ENCODE measurements around the gene SDK1. TPM values are rescaled to one million over a fixed set of nuclear protein-coding genes. Genes with fewer than 3 reads are reported as not detected.

SDK1 gene
- total RNA-seq, 4 donors from 2014 or later = 2.0 to 9.3 (median 3.8) TPM

DNA sequence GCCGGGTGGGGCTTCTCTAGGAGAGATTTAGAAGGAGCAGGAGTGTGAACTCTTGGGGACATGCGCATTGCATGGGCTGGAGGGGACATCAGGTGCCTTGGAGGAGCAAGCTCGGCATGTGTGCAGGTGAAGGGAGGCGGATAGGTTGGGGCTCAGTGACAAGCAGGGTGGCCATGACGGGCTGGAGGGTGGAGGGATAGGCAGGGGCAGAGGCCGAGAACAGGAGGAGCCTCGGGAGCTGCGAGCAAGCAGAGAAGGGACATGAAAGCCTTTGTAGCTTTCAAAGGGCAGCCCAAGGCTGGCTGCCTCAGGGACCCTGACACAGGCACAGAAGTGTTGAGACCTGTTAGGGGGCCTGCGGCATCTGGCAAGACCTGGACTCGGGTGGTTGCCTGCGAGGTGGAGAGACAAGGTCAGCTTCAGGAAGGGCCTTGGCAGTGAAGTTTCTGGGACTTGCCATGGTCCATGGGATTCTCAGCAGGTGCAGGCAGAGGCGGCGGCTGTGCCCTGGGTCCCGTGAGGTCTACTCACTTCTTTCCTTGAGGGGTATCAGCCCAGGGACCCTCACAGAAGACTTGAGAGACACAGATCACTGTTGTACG is 664.8 kb downstream of the SDK1 start:
- Histone ChIP-seq H3K4me1 (no peaks in the 10 kb centered on the region), H3K27me3 (no peaks in the 10 kb centered on the region), H3K27ac (no peak overlapping the region), H3K36me3 (no peaks in the 10 kb centered on the region), H3K9me3 (no peaks in the 10 kb centered on the region), H3K4me3 (no peak overlapping the region)
- DNase-seq = no peak
- 74 to 86% methylated on average over 11 of the region's 15 CpGs for WGBS, 2 donors
- intact Hi-C loops (cut with DNase I) = no loop called here
- TF ChIP-seq CTCF (IDR thresholded peaks at IDR 0.05) = no peak

DNA sequence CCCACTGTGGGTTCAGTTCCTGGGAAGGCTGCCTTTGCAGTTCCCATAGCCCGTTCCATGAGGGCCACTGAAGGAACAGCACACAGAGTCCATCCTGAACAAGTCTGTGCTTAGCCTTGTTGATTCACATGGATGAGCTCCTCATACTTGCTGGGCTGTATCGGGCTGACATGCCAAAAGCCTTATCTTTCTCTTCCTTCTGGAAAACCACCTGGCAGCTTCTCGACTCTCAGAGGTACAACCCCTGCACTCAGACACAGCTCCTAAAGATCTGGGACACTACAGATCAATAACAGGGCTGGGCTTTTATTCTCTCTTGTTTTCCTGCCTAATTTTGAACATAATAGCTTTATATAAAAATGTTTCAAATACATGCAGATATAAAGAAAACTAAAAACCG is 667.2 kb downstream of the SDK1 start:
- Histone ChIP-seq H3K4me1 (no peaks in the 10 kb centered on the region), H3K4me3 (no peak overlapping the region), H3K9me3 (no peaks in the 10 kb centered on the region), H3K27ac (no peak overlapping the region), H3K27me3 (no peaks in the 10 kb centered on the region), H3K36me3 (no peaks in the 10 kb centered on the region)
- WGBS, 2 donors = 42 to 56% methylated on average over 4 of the region's 4 CpGs
- intact Hi-C loops (cut with DNase I) = no loop called here
- TF ChIP-seq CTCF (IDR thresholded peaks at IDR 0.05) (no peak), POLR2A (IDR thresholded peaks at IDR 0.05) (no peak)
- DNase-seq = no peak

DNA sequence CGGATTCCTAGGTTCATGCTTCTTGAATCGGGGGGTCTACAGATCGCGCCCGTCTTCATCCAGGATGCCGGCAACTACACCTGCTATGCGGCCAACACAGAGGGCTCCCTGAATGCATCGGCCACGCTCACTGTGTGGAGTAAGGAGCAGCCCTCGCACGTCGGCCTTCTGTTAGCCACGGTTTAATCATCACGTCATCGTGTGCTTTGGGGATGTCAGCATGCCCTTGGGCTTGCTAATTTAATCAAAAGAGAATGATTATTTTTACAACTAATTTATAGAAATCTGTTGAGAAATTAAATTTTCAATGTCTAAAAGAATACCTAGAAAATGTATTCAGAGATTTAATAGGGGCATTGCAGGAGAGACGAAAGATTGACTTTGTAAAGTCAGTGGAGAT is 668.2 kb downstream of the SDK1 start:
- Histone ChIP-seq H3K9me3 (no peaks in the 10 kb centered on the region), H3K36me3 (no peaks in the 10 kb centered on the region), H3K4me1 (no peaks in the 10 kb centered on the region), H3K27me3 (no peaks in the 10 kb centered on the region), H3K4me3 (no peak overlapping the region), H3K27ac (no peak overlapping the region)
- intact Hi-C loops (cut with DNase I) = no loop called here
- DNase-seq = no peak
- 96 to 97% methylated on average over 16 of the region's 16 CpGs for WGBS, 2 donors
- TF ChIP-seq POLR2A (IDR thresholded peaks at IDR 0.05) (no peak), CTCF (IDR thresholded peaks at IDR 0.05) (no peak)

DNA sequence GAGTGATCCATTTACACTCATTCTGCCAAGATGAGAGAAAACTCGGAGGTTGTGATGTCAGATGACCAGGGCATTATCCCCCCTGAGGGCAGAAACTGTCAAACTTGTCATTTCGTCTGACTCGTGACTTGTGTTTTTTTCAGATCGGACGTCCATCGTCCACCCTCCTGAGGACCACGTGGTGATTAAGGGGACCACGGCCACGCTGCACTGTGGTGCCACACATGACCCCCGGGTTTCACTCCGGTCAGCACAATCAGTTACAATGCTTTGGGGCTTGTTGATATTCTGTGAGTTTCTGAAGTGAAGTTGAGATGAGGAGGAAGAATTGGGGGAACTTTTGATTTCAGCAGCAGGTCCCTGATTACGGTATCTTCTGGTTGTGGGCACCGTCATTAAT is 670.3 kb downstream of the SDK1 start:
- H3K4me3 ChIP-seq = no peak overlapping the region
- no peaks in the 10 kb centered on the region for H3K36me3 ChIP-seq
- no peaks in the 10 kb centered on the region for H3K4me1 ChIP-seq
- 86 to 87% methylated on average over 13 of the region's 13 CpGs for WGBS, 2 donors
- no peaks in the 10 kb centered on the region for H3K9me3 ChIP-seq
- intact Hi-C loops (cut with DNase I) = no loop called here
- H3K27me3 ChIP-seq = no peaks in the 10 kb centered on the region
- H3K27ac ChIP-seq = no peak overlapping the region
- no peak for DNase-seq
- no peak for TF ChIP-seq CTCF (IDR thresholded peaks at IDR 0.05)
- no peak for TF ChIP-seq POLR2A (IDR thresholded peaks at IDR 0.05)

DNA sequence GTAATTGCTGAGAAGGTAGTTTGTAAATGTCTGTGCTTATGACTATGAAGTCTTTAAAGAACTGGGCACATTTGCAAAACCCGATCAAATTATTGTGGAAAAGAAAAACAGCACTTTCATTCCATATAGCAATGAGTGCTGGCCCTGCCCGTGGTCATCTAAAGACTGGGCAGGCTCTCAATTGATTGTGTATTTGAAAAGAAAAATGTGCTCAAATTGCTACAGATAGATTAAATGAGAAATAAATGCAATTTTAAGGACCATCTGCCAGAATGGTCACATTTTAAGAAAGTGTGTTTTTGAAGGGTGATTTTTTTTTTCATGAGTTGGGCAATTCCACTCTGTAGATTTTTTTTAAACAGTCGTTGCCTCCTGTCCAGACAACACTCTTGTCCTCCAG is 672.2 kb downstream of the SDK1 start:
- H3K4me3 ChIP-seq = no peak overlapping the region
- no peaks in the 10 kb centered on the region for H3K36me3 ChIP-seq
- H3K27me3 ChIP-seq = no peaks in the 10 kb centered on the region
- no peak for TF ChIP-seq POLR2A (IDR thresholded peaks at IDR 0.05)
- TF ChIP-seq CTCF (IDR thresholded peaks at IDR 0.05) = no peak
- 78 to 80% methylated on average over 3 of the region's 3 CpGs for WGBS, 2 donors
- intact Hi-C loops (cut with DNase I) = no loop called here
- DNase-seq = no peak
- H3K9me3 ChIP-seq = no peaks in the 10 kb centered on the region
- no peaks in the 10 kb centered on the region for H3K4me1 ChIP-seq
- H3K27ac ChIP-seq = no peak overlapping the region
